HEK293 (cell line): ENCODE data around the gene SIGLECL1.

ENCODE experiments used
- BCL6B ChIP-seq: fragments of 450-650 bp; formaldehyde crosslinking; IDR thresholded peaks from 2 replicates; pipeline ENCODE4 v1.5.1; 2017; ENCODE audit warnings: missing biosample characterization, missing genetic modification characterization
- CTCF ChIP-seq: fragments of 450-650 bp; formaldehyde crosslinking; IDR thresholded peaks from 2 replicates; pipeline ENCODE4 v1.5.1; 2016; ENCODE audit warnings: missing biosample characterization, missing genetic modification characterization
- GLIS1 ChIP-seq: fragments of 450-650 bp; formaldehyde crosslinking; IDR thresholded peaks from 2 replicates; pipeline ENCODE4 v1.5.1; 2016; ENCODE audit warnings: missing biosample characterization, missing genetic modification characterization
- PRDM4 ChIP-seq: fragments of 450-650 bp; formaldehyde crosslinking; IDR thresholded peaks from 2 replicates; pipeline ENCODE4 v1.5.1; 2017; ENCODE audit warnings: missing biosample characterization, missing genetic modification characterization
- SCRT1 ChIP-seq: fragments of 450-650 bp; formaldehyde crosslinking; IDR thresholded peaks from 2 replicates; pipeline ENCODE4 v1.5.1; 2016; ENCODE audit warnings: missing biosample characterization, missing genetic modification characterization, borderline replicate concordance
- ZBTB10 ChIP-seq: fragments of 450-650 bp; formaldehyde crosslinking; IDR thresholded peaks from 2 replicates; pipeline ENCODE4 v1.5.1; 2016; ENCODE audit warnings: missing biosample characterization, missing genetic modification characterization
- ZBTB11 ChIP-seq: fragments of 450-650 bp; formaldehyde crosslinking; conservative IDR thresholded peaks from 2 replicates; pipeline ENCODE4 v1.5.1; 2016; ENCODE audit warnings: low read depth, missing biosample characterization, missing genetic modification characterization
- ZNF114 ChIP-seq: fragments of 450-650 bp; formaldehyde crosslinking; IDR thresholded peaks from 2 replicates; pipeline ENCODE4 v1.5.0; 2017; ENCODE audit warnings: missing biosample characterization, missing genetic modification characterization
- ZNF302 ChIP-seq: fragments of 450-650 bp; formaldehyde crosslinking; IDR thresholded peaks from 2 replicates; pipeline ENCODE4 v1.5.1; 2016; ENCODE audit warnings: missing biosample characterization, missing genetic modification characterization, low read depth
- ZNF549 ChIP-seq: fragments of 450-650 bp; IDR thresholded peaks from 2 replicates; pipeline ENCODE4 v1.5.1; 2018; ENCODE audit warnings: missing biosample characterization, missing genetic modification characterization, mild to moderate bottlenecking, inconsistent platforms, moderate library complexity
- ZNF704 ChIP-seq: fragments of 450-650 bp; formaldehyde crosslinking; IDR thresholded peaks from 2 replicates; pipeline ENCODE4 v1.5.1; 2016; ENCODE audit warnings: missing biosample characterization, missing genetic modification characterization
- ZNF792 ChIP-seq: fragments of 450-650 bp; formaldehyde crosslinking; IDR thresholded peaks from 2 replicates; pipeline ENCODE4 v1.5.1; 2016; ENCODE audit warnings: missing biosample characterization, missing genetic modification characterization

- TF ChIP-seq ZNF302 (tag by site-specific recombination) (no peak), GLIS1 (tag by site-specific recombination) (no peak), PRDM4 (tag by site-specific recombination) (no peak), ZNF549 (tag by site-specific recombination) (no peak), ZBTB11 (tag by site-specific recombination) (no peak), ZNF792 (tag by site-specific recombination) (no peak), ZNF704 (tag by site-specific recombination) (no peak), ZNF114 (tag by site-specific recombination) (no peak), CTCF (tag by site-specific recombination) (0 out of 2 replicates have a peak, but pooled peaks have one; percentile 20), BCL6B (no peak), SCRT1 (tag by site-specific recombination) (no peak), ZBTB10 (tag by site-specific recombination) (no peak)
Observed at GRCh38 chr19:51296336-51297093, 45.6 kb downstream of the SIGLECL1 start.
